Endometrial microvascular endothelial cells (primary cell): Measurements from ENCODE around the gene ARMC3. TPM values are rescaled to one million over a fixed set of nuclear protein-coding genes. Genes with fewer than 3 reads are reported as not detected.

Experiments
- total RNA-seq: library from RNA; depleted of rRNA; stranded (reverse); fragments of >200 nt; gene quantifications from one replicate; pipeline ENCODE4 v1.2.3, GENCODE V29; 2015; ENCODE audit errors: inconsistent ontology term

Gene ARMC3
- total RNA-seq, 1 donor from 2014 or later = not detected

Other genes starting within 250 kb of the ARMC3 start
- 12.1 TPM for gene PIP4K2A, start 213.5 kb upstream of the ARMC3 start, total RNA-seq
- 24.0 TPM for gene MSRB2, start 167.5 kb downstream of the ARMC3 start, total RNA-seq